Hindlimb muscle (tissue), 1 donor: Measurements from ENCODE around the gene FRMD5. TPM values are rescaled to one million over a fixed set of nuclear protein-coding genes. Genes with fewer than 3 reads are reported as not detected.
A peak's percentile ranks its signal among the peaks of the same experiment; 100 is the strongest.
"Not testable (repeated sequence)": the region's sequence is repeated elsewhere in the genome, so short reads cannot be mapped to it uniquely, and the experiment has no call there.

Experiments used
- DNase-seq: peaks from one replicate; pipeline ENCODE4 v3.0.0-alpha.2; 2013
- polyA plus RNA-seq: library from polyadenylated mRNA; unstranded; fragments of 120-200 nt; gene quantifications from one replicate; pipeline ENCODE4 v1.2.1, GENCODE V29; 2013; ENCODE audit not compliant: insufficient read length

The FRMD5 gene
- polyA plus RNA-seq, 1 donor, result 0.44 TPM

GRCh38 chr15:43830691-43831275 is 364.3 kb downstream of the FRMD5 start:
- DNase-seq, result not testable (repeated sequence)

DNA sequence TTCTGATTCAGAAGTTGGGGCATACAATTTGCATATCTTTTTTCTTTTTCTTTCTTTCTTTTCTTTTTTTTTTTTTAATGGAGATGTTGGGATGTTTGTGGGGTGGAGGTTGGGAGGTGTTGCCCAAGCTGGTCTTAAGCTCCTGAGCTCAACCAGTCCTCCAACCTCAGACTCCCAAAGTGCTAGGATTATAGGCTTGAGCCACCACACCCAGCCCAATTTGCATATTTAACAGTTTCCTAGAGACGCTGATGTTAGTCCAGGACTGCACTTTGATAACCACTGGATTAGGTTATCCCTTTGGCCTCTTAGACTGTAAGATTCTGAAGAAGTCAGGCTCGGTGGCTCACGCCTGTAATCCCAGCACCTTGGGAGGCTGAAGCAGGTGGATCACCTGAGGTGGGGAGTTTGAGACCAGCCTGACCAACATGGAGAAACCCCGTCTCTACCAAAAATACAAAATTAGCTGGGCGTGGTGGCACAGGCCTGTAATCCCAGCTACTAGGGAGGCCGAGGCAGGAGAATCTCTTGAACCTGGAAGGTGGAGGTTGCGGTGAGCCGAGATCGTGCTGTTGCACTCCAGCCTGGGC is 365.0 kb downstream of the FRMD5 start:
- DNase-seq, result not testable (repeated sequence)

DNA sequence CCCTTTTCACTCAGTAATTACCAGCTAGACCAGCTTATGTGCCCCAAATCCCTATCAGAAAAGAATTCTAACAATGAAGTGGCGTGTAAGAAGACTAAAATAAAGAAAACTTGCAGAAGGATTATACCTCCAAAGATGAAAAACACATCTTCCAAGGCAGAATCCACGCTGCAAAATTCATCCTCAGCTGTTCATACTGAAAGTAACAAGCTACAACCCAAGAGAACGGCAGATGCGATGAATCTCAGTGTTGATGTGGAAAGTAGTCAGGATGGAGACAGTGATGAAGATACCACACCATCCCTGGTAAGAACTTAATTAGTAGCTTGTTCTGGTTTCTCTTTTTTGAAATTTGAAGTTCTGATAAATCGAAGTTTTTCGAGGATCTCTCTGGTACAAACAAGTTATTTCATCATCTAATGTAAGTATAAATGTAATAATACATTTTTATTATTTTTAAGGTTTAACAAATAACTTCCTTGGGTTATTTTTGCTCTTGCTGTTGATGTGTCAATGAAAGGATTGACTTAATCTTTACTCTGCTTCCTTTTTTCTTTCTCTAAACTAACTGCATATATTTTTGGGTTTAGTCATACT is 366.9 kb downstream of the FRMD5 start:
- peak; percentile 32 for DNase-seq

- DNase-seq, result peak; percentile 85
Measured at GRCh38 chr15:43826508-43827341, 368.3 kb downstream of the FRMD5 start, which contains the start of gene WDR76. Gene WDR76, plus strand, starts transcription at chr15:43827002. Its CDS starts 31 bp downstream, at chr15:43827033.

DNA sequence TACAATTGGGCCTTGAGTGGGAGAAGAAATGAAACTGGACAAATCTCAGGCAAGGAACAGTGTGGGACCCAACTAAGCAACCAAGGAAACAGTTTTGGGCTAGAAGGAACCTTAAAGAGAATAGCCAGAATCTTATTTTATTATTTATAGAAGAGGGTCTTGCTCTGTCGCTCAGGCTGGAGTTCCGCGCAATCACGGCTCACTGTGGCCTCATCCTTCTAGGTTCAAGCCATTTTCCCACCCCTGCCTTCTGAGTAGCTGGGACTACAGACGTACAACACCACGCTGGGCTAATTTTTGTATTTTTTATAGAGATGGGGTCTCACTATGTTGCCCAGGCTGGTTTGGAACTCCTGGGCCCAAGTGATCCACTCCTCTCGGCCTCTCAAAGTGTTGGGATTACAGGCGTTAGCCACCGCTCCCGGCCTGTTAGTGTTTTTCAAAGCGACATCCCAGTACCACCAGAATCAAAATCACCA is 369.0 kb downstream of the FRMD5 start:
- no peak for DNase-seq

- DNase-seq, result not testable (repeated sequence)
Measured at GRCh38 chr15:43825305-43825704, 369.8 kb downstream of the FRMD5 start.

DNA sequence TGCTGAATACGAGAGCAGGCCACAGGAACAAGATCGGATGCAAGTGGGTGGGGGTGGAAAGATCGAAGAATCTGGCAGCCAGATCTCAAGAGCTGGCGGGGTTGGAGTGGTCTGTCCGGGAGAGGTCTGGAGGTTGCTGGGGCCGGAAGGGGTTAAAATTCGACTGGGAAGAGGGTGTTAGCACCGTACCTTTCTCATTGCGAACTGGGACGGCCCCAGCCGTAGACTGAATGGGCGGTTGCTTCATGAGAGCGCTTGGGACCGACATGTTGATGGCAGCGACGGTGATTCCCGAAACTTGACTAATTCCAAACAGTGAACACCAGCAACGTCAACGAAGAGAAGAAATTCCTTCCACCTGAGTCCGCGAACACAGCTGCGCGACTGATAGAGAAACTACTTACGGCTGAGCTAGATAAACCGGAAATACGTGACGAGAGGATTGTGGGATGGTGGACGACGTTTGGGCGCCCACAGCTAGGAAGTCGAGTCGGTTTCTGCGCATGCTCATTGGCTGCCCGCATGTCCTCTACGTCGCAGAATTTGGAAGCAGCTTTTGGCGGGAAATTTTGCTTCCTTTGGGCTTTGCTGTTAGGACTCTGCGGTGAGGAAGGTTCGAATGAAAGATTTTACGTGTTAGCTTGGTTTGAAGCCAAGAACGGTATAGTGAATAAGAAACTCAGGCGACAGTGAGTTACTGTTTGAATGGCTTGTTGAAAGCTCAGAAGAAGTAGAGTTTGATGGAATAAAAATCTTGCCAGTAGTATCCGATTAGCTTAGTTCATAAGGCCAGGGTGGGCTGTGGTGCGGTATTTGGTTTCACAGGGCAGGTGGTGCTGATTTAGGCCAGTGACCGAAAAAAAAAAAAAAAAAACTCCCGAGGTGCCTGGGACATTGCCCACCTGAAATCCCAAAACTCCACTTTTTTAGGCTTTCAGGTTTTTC is 370.5 kb downstream of the FRMD5 start, which contains the start of gene MFAP1:
TSS of gene MFAP1 (minus strand) at position 389 of the 945 bp plus-strand sequence. CDS start at position 268, 121 bp downstream.
- peak; percentile 95 for DNase-seq

GRCh38 chr15:43821505-43821904 is 373.6 kb downstream of the FRMD5 start:
- DNase-seq, result no peak

Other genes starting within 250 kb of the FRMD5 start
- gene GOLM2, start 93.4 kb upstream of the FRMD5 start, polyA plus RNA-seq, result 59.7 TPM
- 41.7 TPM for gene CTDSPL2, start 232.4 kb upstream of the FRMD5 start, polyA plus RNA-seq